Measurements from ENCODE around the gene RSPH10B.
"Not testable (repeated sequence)": the region's sequence is repeated elsewhere in the genome, so short reads cannot be mapped to it uniquely, and the experiment has no call there.

Gene RSPH10B

DNA sequence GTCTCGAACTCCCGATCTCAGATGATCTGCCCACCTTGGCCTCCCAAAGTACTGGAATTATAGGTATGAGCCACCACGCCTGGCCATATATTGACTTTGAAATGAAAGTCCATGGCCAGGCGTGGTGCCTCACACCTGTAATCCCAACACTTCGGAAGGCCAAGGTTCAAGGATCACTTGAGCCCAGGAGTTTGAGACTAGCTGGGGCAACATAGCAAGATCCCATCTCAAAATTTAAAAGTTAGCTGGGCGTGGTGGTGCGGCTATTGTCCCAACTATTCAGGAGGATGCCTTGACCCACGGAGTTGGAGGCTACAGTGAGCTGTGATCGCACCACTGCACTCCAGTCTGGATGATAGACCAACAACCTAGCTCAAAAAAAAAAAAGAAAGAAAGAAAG, 78.0 kb downstream of the RSPH10B start:
- no peak overlapping the region for H3K27ac ChIP-seq
- H3K36me3 ChIP-seq (ENCODE audit: insufficient read depth): no peaks in the 10 kb centered on the region
- no peak overlapping the region for H3K4me3 ChIP-seq (IDR thresholded peaks at IDR 0.05; ENCODE audit: insufficient read depth, low read depth, low read length)
- H3K4me2 ChIP-seq: no peak overlapping the region
- H3K4me1 ChIP-seq (ENCODE audit: low read depth, poor library complexity, severe bottlenecking): no peaks in the 10 kb centered on the region
- no peak overlapping the region for H2AFZ ChIP-seq (ENCODE audit: low read depth)
- no peaks in the 10 kb centered on the region for H3K27me3 ChIP-seq (ENCODE audit: insufficient read depth, low read depth)
- TF ChIP-seq, protein P1, sequence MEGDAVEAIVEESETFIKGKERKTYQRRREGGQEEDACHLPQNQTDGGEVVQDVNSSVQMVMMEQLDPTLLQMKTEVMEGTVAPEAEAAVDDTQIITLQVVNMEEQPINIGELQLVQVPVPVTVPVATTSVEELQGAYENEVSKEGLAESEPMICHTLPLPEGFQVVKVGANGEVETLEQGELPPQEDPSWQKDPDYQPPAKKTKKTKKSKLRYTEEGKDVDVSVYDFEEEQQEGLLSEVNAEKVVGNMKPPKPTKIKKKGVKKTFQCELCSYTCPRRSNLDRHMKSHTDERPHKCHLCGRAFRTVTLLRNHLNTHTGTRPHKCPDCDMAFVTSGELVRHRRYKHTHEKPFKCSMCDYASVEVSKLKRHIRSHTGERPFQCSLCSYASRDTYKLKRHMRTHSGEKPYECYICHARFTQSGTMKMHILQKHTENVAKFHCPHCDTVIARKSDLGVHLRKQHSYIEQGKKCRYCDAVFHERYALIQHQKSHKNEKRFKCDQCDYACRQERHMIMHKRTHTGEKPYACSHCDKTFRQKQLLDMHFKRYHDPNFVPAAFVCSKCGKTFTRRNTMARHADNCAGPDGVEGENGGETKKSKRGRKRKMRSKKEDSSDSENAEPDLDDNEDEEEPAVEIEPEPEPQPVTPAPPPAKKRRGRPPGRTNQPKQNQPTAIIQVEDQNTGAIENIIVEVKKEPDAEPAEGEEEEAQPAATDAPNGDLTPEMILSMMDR (conservative IDR thresholded peaks at IDR 0.05; ENCODE audit: low read depth, low read length): no peak
- H3K9ac ChIP-seq: no peak overlapping the region
- H3K79me2 ChIP-seq (ENCODE audit: insufficient read depth, low read depth): no peaks in the 10 kb centered on the region
- no peaks in the 10 kb centered on the region for H4K20me1 ChIP-seq (ENCODE audit: insufficient read depth)

- H3K4me1 ChIP-seq (ENCODE audit: low read depth, poor library complexity, severe bottlenecking): not testable (repeated sequence)
These were observed 80.2 kb downstream of the RSPH10B start for GRCh38 chr7:5890244-5890643.

DNA sequence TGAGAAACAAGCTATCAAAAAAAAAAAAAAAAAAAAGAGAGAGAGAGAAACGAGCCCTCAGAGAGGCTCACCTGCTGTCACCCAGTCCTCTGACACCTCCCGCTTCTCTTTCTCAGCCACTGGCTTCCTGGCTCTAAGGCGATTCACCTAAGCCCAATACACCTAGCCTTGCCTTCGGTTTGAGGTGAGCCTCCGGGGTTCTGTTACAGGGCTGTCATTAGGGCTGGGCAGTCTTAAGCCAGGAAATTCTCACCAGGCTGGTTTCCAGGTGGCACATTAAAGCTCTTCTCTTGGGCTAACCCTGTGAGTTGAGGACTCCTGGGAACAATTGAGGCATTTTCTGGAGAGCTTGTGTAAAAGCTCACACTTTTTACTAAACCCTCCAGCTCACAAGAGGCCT, 82.5 kb downstream of the RSPH10B start:
- not testable (repeated sequence) for H4K20me1 ChIP-seq (ENCODE audit: insufficient read depth); H3K9ac ChIP-seq; H3K4me3 ChIP-seq (IDR thresholded peaks at IDR 0.05; ENCODE audit: insufficient read depth, low read depth, low read length); H3K36me3 ChIP-seq (ENCODE audit: insufficient read depth); H3K27me3 ChIP-seq (ENCODE audit: insufficient read depth, low read depth); H3K27ac ChIP-seq; H2AFZ ChIP-seq (ENCODE audit: low read depth); H3K4me2 ChIP-seq; H3K4me1 ChIP-seq (ENCODE audit: low read depth, poor library complexity, severe bottlenecking); H3K79me2 ChIP-seq (ENCODE audit: insufficient read depth, low read depth)

More at GRCh38 chr7:5890244-5890643, 80.2 kb downstream of the RSPH10B start:
- H3K79me2 ChIP-seq (ENCODE audit: insufficient read depth, low read depth); H4K20me1 ChIP-seq (ENCODE audit: insufficient read depth); H3K27me3 ChIP-seq (ENCODE audit: insufficient read depth, low read depth); H3K4me2 ChIP-seq; H2AFZ ChIP-seq (ENCODE audit: low read depth); H3K4me3 ChIP-seq (IDR thresholded peaks at IDR 0.05; ENCODE audit: insufficient read depth, low read depth, low read length); H3K27ac ChIP-seq; H3K36me3 ChIP-seq (ENCODE audit: insufficient read depth); H3K9ac ChIP-seq: not testable (repeated sequence)

DNA sequence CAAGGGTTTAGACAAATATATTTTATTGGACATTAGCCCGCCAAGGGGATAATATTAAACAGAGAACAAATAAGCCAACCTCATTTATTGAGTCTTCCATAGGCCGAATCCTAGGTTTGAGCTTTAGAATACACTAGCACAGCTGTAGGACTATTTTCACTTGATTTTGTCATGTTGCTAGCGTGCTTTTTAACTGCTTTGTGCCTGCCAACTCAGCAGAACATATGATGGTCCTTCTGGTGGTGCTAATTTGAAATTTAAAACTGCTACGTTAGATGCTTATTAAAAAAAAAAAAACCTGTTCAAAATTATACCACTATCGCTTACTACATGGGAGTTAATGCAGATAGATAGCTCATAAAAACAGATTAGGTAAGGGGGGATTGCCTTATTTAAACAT, 86.1 kb downstream of the RSPH10B start:
- not testable (repeated sequence) for H3K9ac ChIP-seq; H3K79me2 ChIP-seq (ENCODE audit: insufficient read depth, low read depth); H3K27me3 ChIP-seq (ENCODE audit: insufficient read depth, low read depth); H3K4me2 ChIP-seq; H2AFZ ChIP-seq (ENCODE audit: low read depth); H3K36me3 ChIP-seq (ENCODE audit: insufficient read depth); H4K20me1 ChIP-seq (ENCODE audit: insufficient read depth); H3K27ac ChIP-seq; H3K4me3 ChIP-seq (IDR thresholded peaks at IDR 0.05; ENCODE audit: insufficient read depth, low read depth, low read length); H3K4me1 ChIP-seq (ENCODE audit: low read depth, poor library complexity, severe bottlenecking)

- H3K79me2 ChIP-seq (ENCODE audit: insufficient read depth, low read depth); H3K4me1 ChIP-seq (ENCODE audit: low read depth, poor library complexity, severe bottlenecking); H3K4me3 ChIP-seq (IDR thresholded peaks at IDR 0.05; ENCODE audit: insufficient read depth, low read depth, low read length); H3K9ac ChIP-seq; H4K20me1 ChIP-seq (ENCODE audit: insufficient read depth); H3K36me3 ChIP-seq (ENCODE audit: insufficient read depth); H3K27me3 ChIP-seq (ENCODE audit: insufficient read depth, low read depth); H3K4me2 ChIP-seq; H2AFZ ChIP-seq (ENCODE audit: low read depth); H3K27ac ChIP-seq: not testable (repeated sequence)
These were observed 90.4 kb downstream of the RSPH10B start for GRCh38 chr7:5880106-5880505.

- not testable (repeated sequence) for H2AFZ ChIP-seq (ENCODE audit: low read depth); H4K20me1 ChIP-seq (ENCODE audit: insufficient read depth); H3K4me1 ChIP-seq (ENCODE audit: low read depth, poor library complexity, severe bottlenecking); H3K9ac ChIP-seq; H3K79me2 ChIP-seq (ENCODE audit: insufficient read depth, low read depth); H3K4me2 ChIP-seq; H3K4me3 ChIP-seq (IDR thresholded peaks at IDR 0.05; ENCODE audit: insufficient read depth, low read depth, low read length); H3K27ac ChIP-seq; H3K27me3 ChIP-seq (ENCODE audit: insufficient read depth, low read depth); H3K36me3 ChIP-seq (ENCODE audit: insufficient read depth)
These were observed 90.9 kb downstream of the RSPH10B start for GRCh38 chr7:5879591-5879990.

All from KMS-11 (cell line).